Measurements from ENCODE around the gene ABCC9. TPM values are rescaled to one million over a fixed set of nuclear protein-coding genes. Genes with fewer than 3 reads are reported as not detected.

Gene ABCC9
- total RNA-seq, 2 donors from 2014 or later: 0.69 to 5.0 TPM

- Histone ChIP-seq H3K27ac (no peak overlapping the region), H3K4me1 (no peaks in the 10 kb centered on the region), H3K36me3 (no peaks in the 10 kb centered on the region), H3K4me3 (no peak overlapping the region), H3K27me3 (peaks cover 18% of the 10 kb centered on the region), H3K9ac (ENCODE audit: low read depth in 2 of 2, low read length in 2 of 2) (no peak overlapping the region), H3K9me3 (no peaks in the 10 kb centered on the region)
- TF ChIP-seq, protein P1, sequence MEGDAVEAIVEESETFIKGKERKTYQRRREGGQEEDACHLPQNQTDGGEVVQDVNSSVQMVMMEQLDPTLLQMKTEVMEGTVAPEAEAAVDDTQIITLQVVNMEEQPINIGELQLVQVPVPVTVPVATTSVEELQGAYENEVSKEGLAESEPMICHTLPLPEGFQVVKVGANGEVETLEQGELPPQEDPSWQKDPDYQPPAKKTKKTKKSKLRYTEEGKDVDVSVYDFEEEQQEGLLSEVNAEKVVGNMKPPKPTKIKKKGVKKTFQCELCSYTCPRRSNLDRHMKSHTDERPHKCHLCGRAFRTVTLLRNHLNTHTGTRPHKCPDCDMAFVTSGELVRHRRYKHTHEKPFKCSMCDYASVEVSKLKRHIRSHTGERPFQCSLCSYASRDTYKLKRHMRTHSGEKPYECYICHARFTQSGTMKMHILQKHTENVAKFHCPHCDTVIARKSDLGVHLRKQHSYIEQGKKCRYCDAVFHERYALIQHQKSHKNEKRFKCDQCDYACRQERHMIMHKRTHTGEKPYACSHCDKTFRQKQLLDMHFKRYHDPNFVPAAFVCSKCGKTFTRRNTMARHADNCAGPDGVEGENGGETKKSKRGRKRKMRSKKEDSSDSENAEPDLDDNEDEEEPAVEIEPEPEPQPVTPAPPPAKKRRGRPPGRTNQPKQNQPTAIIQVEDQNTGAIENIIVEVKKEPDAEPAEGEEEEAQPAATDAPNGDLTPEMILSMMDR (IDR thresholded peaks at IDR 0.05): no peak
- intact Hi-C loops (cut with DNase I): no loop called here
- no peak for DNase-seq
Observed at GRCh38 chr12:21945002-21945401, 3.8 kb upstream of the ABCC9 start.

- H3K9ac ChIP-seq (ENCODE audit: low read depth in 2 of 2, low read length in 2 of 2): no peak overlapping the region
- H3K36me3 ChIP-seq: no peaks in the 10 kb centered on the region
- H3K27me3 ChIP-seq: peaks cover 26% of the 10 kb centered on the region
- no peak overlapping the region for H3K27ac ChIP-seq
- DNase-seq: no peak
- peak overlapping the region; percentile 36 for H3K4me3 ChIP-seq
- H3K9me3 ChIP-seq: no peaks in the 10 kb centered on the region
- no peaks in the 10 kb centered on the region for H3K4me1 ChIP-seq
- intact Hi-C loops (cut with DNase I): no loop called here
- TF ChIP-seq, protein P1 (IDR thresholded peaks at IDR 0.05): no peak
Observed at GRCh38 chr12:21942377-21942703, 1.1 kb upstream of the ABCC9 start.

GRCh38 chr12:21941506-21942376 lies 515 bp upstream of the ABCC9 start:
- Histone ChIP-seq H3K36me3 (no peaks in the 10 kb centered on the region), H3K27ac (peak overlapping the region; percentile 37), H3K9ac (ENCODE audit: low read depth in 2 of 2, low read length in 2 of 2) (peak overlapping the region in 1 of 2 donors; percentile 28), H3K9me3 (no peaks in the 10 kb centered on the region), H3K4me1 (no peaks in the 10 kb centered on the region), H3K4me3 (peak overlapping the region; percentile 36), H3K27me3 (peaks cover 26% of the 10 kb centered on the region)
- DNase-seq: peak; percentile 41
- intact Hi-C loops (cut with DNase I): no loop called here
- TF ChIP-seq, protein P1 (IDR thresholded peaks at IDR 0.05): peak; percentile 27

DNA sequence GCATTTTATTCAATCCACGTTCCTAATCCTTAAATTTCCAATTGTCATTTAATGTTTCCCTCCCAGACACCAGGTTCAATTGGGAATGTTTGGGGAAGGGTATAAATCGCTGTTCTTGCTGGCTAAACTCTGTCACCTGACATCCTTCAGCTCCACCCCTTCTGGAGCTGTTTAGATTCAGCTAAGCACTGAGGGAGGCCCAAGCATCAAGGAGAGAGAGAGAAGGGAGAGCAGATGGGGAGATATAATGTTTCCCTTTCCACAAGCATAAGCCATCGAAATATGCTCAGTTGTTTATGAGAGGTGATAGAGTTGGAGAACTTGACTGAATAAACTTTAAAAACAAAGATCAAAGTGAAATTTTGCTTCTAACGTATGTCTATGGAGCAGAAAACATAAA lies 1.8 kb downstream of the ABCC9 start:
- Histone ChIP-seq H3K4me1 (no peaks in the 10 kb centered on the region), H3K9me3 (no peaks in the 10 kb centered on the region), H3K9ac (ENCODE audit: low read depth in 2 of 2, low read length in 2 of 2) (no peak overlapping the region), H3K36me3 (no peaks in the 10 kb centered on the region), H3K27me3 (peaks cover 26% of the 10 kb centered on the region), H3K27ac (no peak overlapping the region), H3K4me3 (no peak overlapping the region)
- no peak for DNase-seq
- TF ChIP-seq, protein P1 (IDR thresholded peaks at IDR 0.05): no peak
- intact Hi-C loops (cut with DNase I): no loop called here

DNA sequence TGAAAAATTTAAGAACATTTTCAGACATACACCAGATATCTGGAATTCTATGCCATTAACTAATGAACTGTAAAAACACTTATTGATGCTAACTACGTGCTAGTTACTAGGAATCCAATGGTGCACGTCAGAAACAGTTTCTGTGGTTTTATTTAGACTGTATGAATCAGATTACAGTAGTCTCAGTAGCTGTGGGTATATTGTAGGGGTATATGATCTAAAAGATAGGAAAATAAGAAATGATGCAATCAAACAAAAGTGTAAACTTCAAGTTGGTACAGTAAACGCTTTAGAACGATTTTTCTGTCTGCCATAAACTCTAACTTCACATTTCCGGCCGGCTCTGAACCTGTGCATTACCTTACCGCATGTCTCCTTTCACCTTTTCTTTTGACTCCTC lies 2.3 kb downstream of the ABCC9 start:
- Histone ChIP-seq H3K9me3 (no peaks in the 10 kb centered on the region), H3K27ac (no peak overlapping the region), H3K4me1 (no peaks in the 10 kb centered on the region), H3K36me3 (no peaks in the 10 kb centered on the region), H3K27me3 (peaks cover 26% of the 10 kb centered on the region), H3K4me3 (no peak overlapping the region), H3K9ac (ENCODE audit: low read depth in 2 of 2, low read length in 2 of 2) (no peak overlapping the region)
- TF ChIP-seq, protein P1 (IDR thresholded peaks at IDR 0.05): no peak
- DNase-seq: no peak
- intact Hi-C loops (cut with DNase I): no loop called here

Data from colonic mucosa (tissue), 4 donors.